Adrenal gland (tissue), 5 donors: ENCODE data around the gene HTRA3.

ENCODE experiments used
- POLR2A ChIP-seq, 2 donors: fragments of 450-650 bp; IDR thresholded peaks; one replicate each; pipeline ENCODE4 v1.6.1; 2017; ENCODE audit warnings: antibody characterized with exemption in 2 of 2, mild to moderate bottlenecking in 2 of 2, moderate library complexity in 1 of 2
- TF ChIP-seq, protein P1 (sequence below), 6 experiments: fragments of 450-650 bp in 4 of 6; fragments of 200-600 bp in 2 of 6; sonication (generic) in 1 of 6; IDR thresholded peaks; 1 replicate in 5 of 6; 2 replicates in 1 of 6; pipeline versions ENCODE4 v1.5.1 to v1.8.0; 2016 to 2021; ENCODE audit warnings: antibody characterized with exemption in 6 of 6, mild to moderate bottlenecking in 2 of 6, moderate library complexity in 1 of 6
- donor health status: DM: no; HTN: no; CAD: no.

DNA sequence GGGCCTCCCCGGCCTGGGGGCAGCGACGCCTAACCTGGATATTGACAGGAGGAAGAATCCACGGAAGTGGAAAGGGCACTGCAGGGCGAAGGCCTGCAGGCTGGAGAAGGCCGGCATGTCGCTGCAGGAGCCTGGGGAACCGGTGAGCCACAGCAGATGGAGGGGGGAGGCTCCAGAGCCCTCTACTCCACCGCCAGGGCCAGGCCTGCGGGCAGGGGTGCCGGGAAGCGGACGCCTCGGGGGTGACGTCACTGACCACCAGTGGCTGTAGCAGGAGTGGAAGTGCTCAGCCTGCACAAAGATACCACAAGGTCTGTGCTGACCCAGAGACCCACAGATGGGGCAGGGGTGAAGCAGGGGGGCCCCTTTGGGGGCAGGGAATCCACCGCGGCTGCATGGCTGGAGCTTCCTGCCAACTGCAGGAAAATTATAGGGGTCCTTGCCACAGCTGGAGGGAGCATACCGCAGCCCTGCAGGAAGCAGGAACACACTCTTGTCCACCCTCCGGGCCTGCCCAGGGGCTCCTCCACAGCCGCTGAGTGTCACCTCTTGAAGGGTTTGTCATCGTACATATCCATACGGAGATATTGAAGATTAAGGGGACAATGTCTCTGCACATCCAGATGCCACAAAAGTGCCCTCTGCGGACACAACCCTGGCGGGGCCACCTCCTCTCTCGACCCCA lies 7.6 kb upstream of the HTRA3 start:
- TF ChIP-seq, protein P1, sequence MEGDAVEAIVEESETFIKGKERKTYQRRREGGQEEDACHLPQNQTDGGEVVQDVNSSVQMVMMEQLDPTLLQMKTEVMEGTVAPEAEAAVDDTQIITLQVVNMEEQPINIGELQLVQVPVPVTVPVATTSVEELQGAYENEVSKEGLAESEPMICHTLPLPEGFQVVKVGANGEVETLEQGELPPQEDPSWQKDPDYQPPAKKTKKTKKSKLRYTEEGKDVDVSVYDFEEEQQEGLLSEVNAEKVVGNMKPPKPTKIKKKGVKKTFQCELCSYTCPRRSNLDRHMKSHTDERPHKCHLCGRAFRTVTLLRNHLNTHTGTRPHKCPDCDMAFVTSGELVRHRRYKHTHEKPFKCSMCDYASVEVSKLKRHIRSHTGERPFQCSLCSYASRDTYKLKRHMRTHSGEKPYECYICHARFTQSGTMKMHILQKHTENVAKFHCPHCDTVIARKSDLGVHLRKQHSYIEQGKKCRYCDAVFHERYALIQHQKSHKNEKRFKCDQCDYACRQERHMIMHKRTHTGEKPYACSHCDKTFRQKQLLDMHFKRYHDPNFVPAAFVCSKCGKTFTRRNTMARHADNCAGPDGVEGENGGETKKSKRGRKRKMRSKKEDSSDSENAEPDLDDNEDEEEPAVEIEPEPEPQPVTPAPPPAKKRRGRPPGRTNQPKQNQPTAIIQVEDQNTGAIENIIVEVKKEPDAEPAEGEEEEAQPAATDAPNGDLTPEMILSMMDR (IDR thresholded peaks at IDR 0.05), result no peak
- TF ChIP-seq POLR2A (IDR thresholded peaks at IDR 0.05), result no peak
